Neuron (in vitro differentiated cells): ENCODE results near the gene REXO4.

ENCODE experiments used
- H2AFZ ChIP-seq: one replicate; pipeline ENCODE4 v1.6.1; 2013; ENCODE audit warnings: low read depth, mild to moderate bottlenecking, inconsistent platforms, low read length, moderate library complexity
- H3K27me3 ChIP-seq: one replicate; pipeline ENCODE4 v1.6.1; 2013; ENCODE audit warnings: low read length; ENCODE audit not compliant: insufficient read depth
- H3K36me3 ChIP-seq: one replicate; pipeline ENCODE4 v1.6.1; 2013; ENCODE audit warnings: low read length; ENCODE audit not compliant: insufficient read depth
- H3K4me1 ChIP-seq: one replicate; pipeline ENCODE4 v1.6.1; 2013; ENCODE audit warnings: low read length; ENCODE audit not compliant: insufficient read depth
- H3K4me3 ChIP-seq: 2 replicates; pipeline ENCODE4 v1.5.1; 2013; ENCODE audit warnings: mild to moderate bottlenecking, low read length, moderate library complexity
- H3K9me3 ChIP-seq: one replicate; pipeline ENCODE4 v1.6.1; 2013; ENCODE audit warnings: low read length

The REXO4 gene

DNA sequence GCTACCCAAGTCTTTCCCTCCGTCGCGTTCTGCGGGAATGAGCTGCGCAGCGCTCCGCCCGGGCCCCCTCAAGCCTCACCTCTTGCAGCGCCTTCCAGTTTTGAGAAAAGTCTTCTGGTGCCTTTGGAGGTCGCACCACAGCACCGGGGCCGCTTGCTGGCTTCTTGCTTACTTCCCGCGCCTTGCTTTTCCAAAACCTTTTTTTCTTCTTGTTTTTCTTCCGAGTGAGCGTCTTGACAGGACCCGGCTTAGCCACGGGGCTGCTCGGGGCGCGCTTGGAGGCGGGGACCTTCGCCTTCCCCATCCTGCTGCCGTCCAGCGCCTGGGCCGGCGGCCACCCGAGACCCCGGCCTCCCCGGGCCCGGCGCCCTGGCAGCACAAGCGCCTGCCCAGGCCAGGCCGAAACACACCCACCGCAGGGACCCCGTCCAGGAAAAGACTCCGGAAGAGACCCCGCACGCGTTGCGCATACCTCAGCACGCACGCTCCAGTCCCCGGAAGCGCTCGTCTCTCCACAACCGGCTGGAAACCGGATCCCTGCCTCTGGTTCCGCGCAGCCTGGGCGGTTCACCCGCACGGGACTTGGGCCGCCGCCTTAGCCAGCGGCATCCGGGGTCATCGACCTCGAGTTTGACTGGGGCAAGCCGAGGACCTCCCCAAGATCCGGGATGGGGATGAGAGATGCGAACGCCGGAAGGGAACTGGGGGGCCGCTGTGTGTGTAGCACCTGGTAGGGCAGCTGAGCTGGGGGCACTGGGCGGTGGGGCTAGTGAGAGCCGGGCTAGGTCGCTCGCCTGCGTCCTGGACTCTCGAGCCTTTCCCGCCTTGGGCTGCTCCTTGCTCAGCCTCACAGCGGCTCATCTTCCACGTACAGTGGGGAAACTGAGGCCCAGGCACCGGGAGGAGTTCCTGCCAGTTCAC lies at the start of gene REXO4:
Gene REXO4 (minus strand): TSS at position 470 of the 921 bp plus-strand sequence. CDS start 166 bp downstream, at position 304.
- Histone ChIP-seq H3K4me1 (peaks cover 19% of the 10 kb centered on the region), H2AFZ (peak within 1 kb of the TSS; percentile 58), H3K36me3 (peaks cover 30% of the 10 kb centered on the region), H3K27me3 (no peaks in the 10 kb centered on the region), H3K4me3 (peak within 1 kb of the TSS; percentile 86), H3K9me3 (no peaks in the 10 kb centered on the region)

- H3K27me3 ChIP-seq: no peaks in the 10 kb centered on the region
- H2AFZ ChIP-seq: no peak overlapping the region
- peaks cover 34% of the 10 kb centered on the region for H3K36me3 ChIP-seq
Observed at GRCh38 chr9:133467101-133467500, 49.3 kb upstream of the REXO4 start.

GRCh38 chr9:133465984-133466383 lies 48.2 kb upstream of the REXO4 start:
- Histone ChIP-seq H3K4me1 (peaks cover 14% of the 10 kb centered on the region), H3K36me3 (peaks cover 29% of the 10 kb centered on the region), H3K4me3 (no peak overlapping the region), H2AFZ (no peak overlapping the region), H3K27me3 (no peaks in the 10 kb centered on the region), H3K9me3 (no peaks in the 10 kb centered on the region)

More at GRCh38 chr9:133467101-133467500, 49.3 kb upstream of the REXO4 start:
- Histone ChIP-seq H3K4me1 (peaks cover 4% of the 10 kb centered on the region), H3K9me3 (no peaks in the 10 kb centered on the region), H3K4me3 (no peak overlapping the region)

DNA sequence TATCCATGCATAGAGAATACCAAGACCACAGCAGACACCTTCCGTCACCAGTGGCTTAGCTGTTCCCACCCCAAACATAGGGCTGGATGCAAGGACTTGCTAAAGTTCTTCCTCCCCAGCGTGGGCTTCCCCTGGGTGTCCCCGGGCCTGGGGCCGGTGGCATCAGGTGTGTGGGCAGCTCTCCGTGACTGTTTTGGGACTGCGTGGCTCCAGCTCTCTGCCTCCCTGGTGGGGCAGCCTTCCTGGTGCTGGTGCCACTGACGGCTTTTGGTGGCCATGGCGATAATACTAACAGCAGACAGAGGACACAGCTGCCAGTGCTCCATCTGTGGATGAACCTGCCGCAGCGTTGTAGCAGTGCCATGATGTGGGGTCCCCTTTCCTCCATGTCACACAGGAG lies 46.8 kb upstream of the REXO4 start:
- H2AFZ ChIP-seq: no peak overlapping the region
- no peaks in the 10 kb centered on the region for H3K9me3 ChIP-seq
- H3K27me3 ChIP-seq: no peaks in the 10 kb centered on the region
- peaks cover 20% of the 10 kb centered on the region for H3K4me1 ChIP-seq
- no peak overlapping the region for H3K4me3 ChIP-seq
- peaks cover 29% of the 10 kb centered on the region for H3K36me3 ChIP-seq

DNA sequence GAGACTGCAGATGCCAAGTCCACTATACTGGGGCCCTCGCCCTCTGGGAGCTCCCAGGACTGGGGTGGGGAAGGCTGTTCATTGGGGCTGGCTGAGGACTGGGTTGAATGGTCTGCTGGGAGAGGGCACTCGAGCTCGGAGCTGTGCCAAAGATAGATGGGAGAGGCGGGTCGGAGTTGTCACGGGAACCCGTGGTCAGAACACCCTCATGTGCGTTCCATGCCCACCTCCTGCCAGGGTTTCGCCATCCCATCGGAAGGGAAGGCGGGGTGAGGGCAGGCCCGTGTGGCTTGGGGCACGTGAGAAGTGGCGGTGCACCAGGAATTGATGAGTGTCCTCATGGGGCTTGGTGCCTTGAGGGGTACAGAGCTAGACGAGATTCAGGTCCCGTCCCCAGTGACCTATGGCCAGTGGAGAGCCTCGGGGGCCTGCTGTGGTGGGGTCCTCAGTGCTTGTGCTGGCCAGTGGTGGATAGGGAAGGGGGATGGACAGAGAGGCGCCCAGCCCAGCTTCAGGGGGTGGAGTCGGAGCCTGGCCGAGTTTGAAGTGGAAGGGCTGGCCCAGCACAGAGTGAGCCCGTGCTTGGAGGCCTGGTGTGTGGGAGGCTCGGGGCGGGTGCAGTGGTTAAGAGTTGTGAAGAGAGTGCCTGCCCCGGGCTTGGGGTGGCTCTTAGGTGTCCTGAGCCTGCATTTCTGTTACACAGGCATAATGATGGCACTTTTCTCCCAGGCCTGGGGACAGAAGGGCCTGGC lies 46.2 kb upstream of the REXO4 start:
- Histone ChIP-seq H3K27me3 (no peaks in the 10 kb centered on the region), H3K4me3 (no peak overlapping the region), H3K4me1 (peaks cover 22% of the 10 kb centered on the region), H3K9me3 (no peaks in the 10 kb centered on the region), H3K36me3 (peaks cover 29% of the 10 kb centered on the region), H2AFZ (no peak overlapping the region)

- H3K36me3 ChIP-seq: peaks cover 29% of the 10 kb centered on the region
- H3K4me3 ChIP-seq: no peak overlapping the region
Observed at GRCh38 chr9:133463234-133463863, 45.5 kb upstream of the REXO4 start.

DNA sequence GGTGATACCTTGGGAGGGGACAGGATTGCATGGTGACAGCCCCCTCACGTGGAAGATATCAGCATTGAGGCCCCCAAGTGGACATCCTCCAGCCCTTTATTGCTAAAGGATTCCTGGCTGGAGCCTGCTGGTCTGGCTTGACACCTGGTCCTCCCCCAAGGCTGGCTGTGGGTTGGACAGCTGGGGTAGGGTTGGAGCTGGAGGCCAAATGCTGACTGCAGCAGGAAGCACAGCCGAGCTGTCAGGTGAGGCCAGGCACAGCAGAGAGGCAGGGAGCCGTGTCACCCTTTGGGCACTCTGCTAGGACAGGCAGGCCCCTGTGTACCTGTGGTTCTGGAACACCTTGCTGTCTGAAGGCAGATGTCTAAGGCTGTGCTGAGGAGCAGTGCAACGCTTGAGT lies 44.2 kb upstream of the REXO4 start:
- Histone ChIP-seq H3K4me3 (no peak overlapping the region), H3K27me3 (no peaks in the 10 kb centered on the region), H3K36me3 (peaks cover 24% of the 10 kb centered on the region), H3K9me3 (no peaks in the 10 kb centered on the region), H3K4me1 (peaks cover 28% of the 10 kb centered on the region), H2AFZ (no peak overlapping the region)

More at GRCh38 chr9:133463234-133463863, 45.5 kb upstream of the REXO4 start:
- Histone ChIP-seq H3K4me1 (peaks cover 28% of the 10 kb centered on the region), H3K27me3 (no peaks in the 10 kb centered on the region), H3K9me3 (no peaks in the 10 kb centered on the region), H2AFZ (no peak overlapping the region)

GRCh38 chr9:133460405-133461175 lies 42.8 kb upstream of the REXO4 start:
- Histone ChIP-seq H3K27me3 (no peaks in the 10 kb centered on the region), H3K9me3 (no peaks in the 10 kb centered on the region), H3K36me3 (peaks cover 16% of the 10 kb centered on the region), H3K4me1 (peaks cover 28% of the 10 kb centered on the region), H2AFZ (no peak overlapping the region), H3K4me3 (peak overlapping the region; percentile 88)

- Histone ChIP-seq H3K36me3 (peaks cover 7% of the 10 kb centered on the region), H3K9me3 (no peaks in the 10 kb centered on the region), H2AFZ (peak within 1 kb of the TSS; percentile 69), H3K27me3 (no peaks in the 10 kb centered on the region), H3K4me3 (peak within 1 kb of the TSS; percentile 88), H3K4me1 (peaks cover 28% of the 10 kb centered on the region)
Observed at GRCh38 chr9:133459476-133460404, 41.9 kb upstream of the REXO4 start, which contains the start of gene CACFD1. Gene CACFD1 (plus strand): TSS chr9:133459978. CDS start chr9:133460067, 89 bp downstream.

- Histone ChIP-seq H3K36me3 (peaks cover 7% of the 10 kb centered on the region), H3K4me1 (peaks cover 28% of the 10 kb centered on the region), H3K9me3 (no peaks in the 10 kb centered on the region), H3K27me3 (no peaks in the 10 kb centered on the region), H2AFZ (peak overlapping the region; percentile 69), H3K4me3 (peak overlapping the region; percentile 88)
Observed at GRCh38 chr9:133458643-133459312, 41.0 kb upstream of the REXO4 start.

DNA sequence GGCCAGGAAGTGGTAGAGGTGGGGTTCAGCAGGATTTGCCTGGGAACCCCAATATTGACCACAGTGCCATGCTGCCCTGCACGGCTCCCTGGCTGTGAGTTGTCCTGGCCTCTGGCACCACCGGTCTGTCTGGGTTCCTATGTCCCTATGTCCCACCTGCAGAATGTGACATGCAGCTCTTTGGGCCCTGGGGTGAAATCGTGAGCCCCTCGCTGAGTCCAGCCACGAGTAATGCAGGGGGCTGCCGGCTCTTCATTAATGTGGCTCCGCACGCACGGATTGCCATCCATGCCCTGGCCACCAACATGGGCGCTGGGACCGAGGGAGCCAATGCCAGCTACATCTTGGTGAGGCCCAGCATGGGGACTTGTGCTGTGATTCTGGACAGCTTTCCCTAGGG lies 39.9 kb upstream of the REXO4 start:
- H3K4me1 ChIP-seq: peaks cover 25% of the 10 kb centered on the region

More for the DNA sequence above, 39.9 kb upstream of the REXO4 start:
- Histone ChIP-seq H3K4me3 (no peak overlapping the region), H3K27me3 (no peaks in the 10 kb centered on the region), H3K36me3 (no peaks in the 10 kb centered on the region), H3K9me3 (no peaks in the 10 kb centered on the region), H2AFZ (no peak overlapping the region)
